H1 (cell line): ENCODE data around the gene GAS7. TPM values are rescaled to one million over a fixed set of nuclear protein-coding genes. Genes with fewer than 3 reads are reported as not detected.
A peak's percentile ranks its signal among the peaks of the same experiment; 100 is the strongest.

Experiments
- CTCF ChIA-PET: fragments of 300-600 bp; sonication (Branson Sonifier 250); formaldehyde crosslinking; loops from one replicate; lab custom pipeline; 2021; ENCODE audit not compliant: partially characterized antibody; lab: Charles Lee
- POLR2A ChIA-PET: fragments of 300-600 bp; sonication (Branson Sonifier 250); formaldehyde crosslinking; loops from one replicate; lab custom pipeline; 2021; ENCODE audit warnings: inconsistent platforms; ENCODE audit not compliant: partially characterized antibody; lab: Charles Lee
- DNase-seq, 2 experiments: peaks; one replicate each; pipeline versions ENCODE4 v3.0.0 to v3.0.0-alpha.2; 2010 to 2022; ENCODE audit warnings: low spot score in 2 of 2, low read depth in 1 of 2, mixed read lengths in 1 of 2
- FAIRE-seq: peaks from 2 replicates; lab custom pipeline; 2011; peaks lifted over from hg19 to GRCh38; lab: Jason Lieb, UNC
- H2AFZ ChIP-seq: 2 replicates; pipeline ENCODE4 v1.8.1; 2012; ENCODE audit warnings: low read length, inconsistent platforms
- H2AK5ac ChIP-seq: 2 replicates; pipeline ENCODE4 v1.6.1; 2013; ENCODE audit warnings: low read depth, low read length
- H2BK120ac ChIP-seq: replicated peaks from 2 replicates; pipeline ENCODE3; 2013; ENCODE audit warnings: low read depth, low read length, inconsistent platforms
- H2BK12ac ChIP-seq: 2 replicates; pipeline ENCODE4 v1.6.1; 2013; ENCODE audit warnings: low read depth, low read length
- H2BK15ac ChIP-seq: 2 replicates; pipeline ENCODE4 v1.6.1; 2013; ENCODE audit warnings: low read length
- H2BK20ac ChIP-seq: 2 replicates; pipeline ENCODE4 v1.6.1; 2013; ENCODE audit warnings: low read length
- H2BK5ac ChIP-seq: 2 replicates; pipeline ENCODE4 v1.6.1; 2013; ENCODE audit warnings: low read depth, low read length
- H3K14ac ChIP-seq: 2 replicates; pipeline ENCODE4 v1.6.1; 2013; ENCODE audit warnings: inconsistent platforms; ENCODE audit not compliant: insufficient read length
- H3K18ac ChIP-seq: 2 replicates; pipeline ENCODE4 v1.6.1; 2013; ENCODE audit warnings: low read length; ENCODE audit errors: extremely low read depth
- H3K23ac ChIP-seq: 2 replicates; pipeline ENCODE4 v1.6.1; 2013; ENCODE audit warnings: inconsistent platforms; ENCODE audit not compliant: insufficient read length
- H3K23me2 ChIP-seq: 2 replicates; pipeline ENCODE4 v1.6.1; 2013; ENCODE audit warnings: low read depth, low read length
- H3K27ac ChIP-seq: 2 replicates; pipeline ENCODE4 v1.6.1; 2011; ENCODE audit warnings: low read depth, low read length, inconsistent platforms
- H3K27me3 ChIP-seq, 4 experiments: replicated peaks in 1 of 4; 1 replicate in 1 of 4; 2 replicates in 3 of 4; pipeline versions ENCODE4 v1.6.1 to v1.8.1; 2011 to 2013; ENCODE audit warnings: low read length in 3 of 4, mild to moderate bottlenecking in 3 of 4, inconsistent platforms in 2 of 4, mixed read lengths in 2 of 4, moderate library complexity in 1 of 4; ENCODE audit not compliant: control insufficient read depth in 3 of 4, insufficient read depth in 3 of 4; ENCODE audit errors: extremely low read depth in 1 of 4
- H3K36me3 ChIP-seq, 4 experiments: 2 replicates each; pipeline versions ENCODE4 v1.6.1 to v1.8.1; 2011 to 2013; ENCODE audit warnings: mild to moderate bottlenecking in 4 of 4, low read length in 3 of 4, moderate library complexity in 2 of 4, control low read depth in 1 of 4, inconsistent platforms in 1 of 4; ENCODE audit not compliant: insufficient read depth in 4 of 4, control insufficient read depth in 2 of 4
- H3K4ac ChIP-seq: replicated peaks from 2 replicates; pipeline ENCODE3; 2013; ENCODE audit warnings: low read length, low read depth, mixed read lengths, inconsistent platforms; ENCODE audit not compliant: insufficient read length
- H3K4me1 ChIP-seq, 4 experiments: replicated peaks in 1 of 4; 1 replicate in 1 of 4; 2 replicates in 3 of 4; pipeline versions ENCODE4 v1.6.1 to v1.8.1; 2011 to 2013; ENCODE audit warnings: low read length in 3 of 4, inconsistent platforms in 2 of 4, mixed read lengths in 1 of 4; ENCODE audit not compliant: insufficient read depth in 4 of 4, control insufficient read depth in 3 of 4
- H3K4me2 ChIP-seq, 2 experiments: 2 replicates each; pipeline versions ENCODE4 v1.6.1 to v1.8.1; 2011 to 2013; ENCODE audit warnings: low read depth in 2 of 2, low read length in 2 of 2, control low read depth in 1 of 2, inconsistent platforms in 1 of 2, mild to moderate bottlenecking in 1 of 2; ENCODE audit not compliant: insufficient read depth in 1 of 2
- H3K4me3 ChIP-seq, 4 experiments: fragments of 200-600, 300-600 bp in 1 of 4; sonication (generic), shearing (Covaris generic), sonication (Bioruptor Twin) in 1 of 4; 2 replicates each; pipeline versions ENCODE4 v1.5.1 to v1.8.1; 2011 to 2016; ENCODE audit warnings: low read length in 4 of 4, low read depth in 3 of 4, control low read depth in 2 of 4, inconsistent platforms in 2 of 4, mild to moderate bottlenecking in 2 of 4, mixed read lengths in 1 of 4, moderate library complexity in 1 of 4; ENCODE audit not compliant: insufficient read depth in 2 of 4; ENCODE audit errors: extremely low read depth in 1 of 4
- H3K56ac ChIP-seq: replicated peaks from 2 replicates; pipeline ENCODE3; 2013; ENCODE audit warnings: low read depth, mild to moderate bottlenecking, mixed read lengths, low read length, inconsistent platforms; ENCODE audit not compliant: insufficient read length
- H3K79me1 ChIP-seq: 2 replicates; pipeline ENCODE4 v1.6.1; 2013; ENCODE audit warnings: low read depth, low read length, control low read depth
- H3K79me2 ChIP-seq, 2 experiments: 2 replicates each; pipeline versions ENCODE4 v1.6.1 to v1.8.1; 2012 to 2013; ENCODE audit warnings: low read length in 2 of 2, mild to moderate bottlenecking in 2 of 2, inconsistent platforms in 1 of 2; ENCODE audit not compliant: insufficient read depth in 2 of 2, control insufficient read depth in 1 of 2
- H3K9ac ChIP-seq, 4 experiments: replicated peaks in 1 of 4; 1 replicate in 1 of 4; 2 replicates in 3 of 4; pipeline versions ENCODE4 v1.6.1 to v1.8.1; 2011 to 2013; ENCODE audit warnings: low read depth in 3 of 4, low read length in 3 of 4, control low read depth in 2 of 4, mild to moderate bottlenecking in 2 of 4, moderate library complexity in 2 of 4, inconsistent platforms in 1 of 4; ENCODE audit errors: extremely low read depth in 1 of 4
- H3K9me3 ChIP-seq, 2 experiments: 2 replicates each; pipeline versions ENCODE4 v1.6.1 to v1.8.1; 2012 to 2013; ENCODE audit warnings: mild to moderate bottlenecking in 2 of 2, moderate library complexity in 2 of 2, control low read depth in 1 of 2, inconsistent platforms in 1 of 2, low read depth in 1 of 2, low read length in 1 of 2, mixed read lengths in 1 of 2; ENCODE audit not compliant: insufficient read depth in 2 of 2
- H4K20me1 ChIP-seq, 2 experiments: replicated peaks in 1 of 2; 2 replicates each; pipeline versions ENCODE3 to v1.8.1; 2011 to 2013; ENCODE audit warnings: inconsistent platforms in 2 of 2, low read length in 2 of 2, mild to moderate bottlenecking in 1 of 2; ENCODE audit not compliant: insufficient read depth in 2 of 2, control insufficient read depth in 1 of 2
- H4K5ac ChIP-seq: 2 replicates; pipeline ENCODE4 v1.6.1; 2013; ENCODE audit warnings: low read length, low read depth, mixed read lengths, inconsistent platforms; ENCODE audit not compliant: insufficient read length
- H4K8ac ChIP-seq: 2 replicates; pipeline ENCODE4 v1.8.0; 2013; ENCODE audit warnings: mild to moderate bottlenecking, moderate library complexity, low read length, inconsistent platforms; ENCODE audit not compliant: insufficient read depth; ENCODE audit errors: extremely low read depth
- H4K91ac ChIP-seq: replicated peaks from 2 replicates; pipeline ENCODE3; 2013; ENCODE audit warnings: low read length, mixed read lengths, inconsistent platforms; ENCODE audit not compliant: insufficient read length
- RFX5 ChIP-seq: IDR thresholded peaks from 2 replicates; pipeline ENCODE4 v1.6.1; 2011; ENCODE audit warnings: low read depth, low read length, improper control_type of control experiment, borderline replicate concordance
- SUZ12 ChIP-seq: fragments of 200-600 bp; sonication (generic); IDR thresholded peaks from 2 replicates; pipeline ENCODE4 v1.6.1; 2012; ENCODE audit warnings: mild to moderate bottlenecking, inconsistent platforms, low read length, moderate library complexity, mixed read lengths
- WGBS, 2 experiments: shearing (Covaris generic) in 1 of 2; methylation state at CpG; one replicate each; pipeline versions ENCODE4 v1.1.6 to v1.1.7; 2013 to 2015; ENCODE audit warnings: low lambda C conversion rate in 2 of 2, mixed read lengths in 2 of 2, inconsistent platforms in 1 of 2, low coverage in 1 of 2, missing lambda C conversion rate in 1 of 2; ENCODE audit not compliant: insufficient replicate concordance in 2 of 2, insufficient coverage in 1 of 2, insufficient read length in 1 of 2; ENCODE audit errors: extremely low coverage in 1 of 2, missing lambda C conversion rate in 1 of 2; 5-methylcytosine and 5-hydroxymethylcytosine counted together
- polyA plus RNA-seq, 7 experiments: library from polyadenylated mRNA; depleted of rRNA in 3 of 7; stranded (reverse) in 5 of 7; unstranded in 2 of 7; fragments of >200 nt in 5 of 7; fragments of 200-250 nt in 2 of 7; gene quantifications; 1 replicate in 5 of 7; 2 replicates in 1 of 7; 4 replicates in 1 of 7; pipeline versions ENCODE4 v1.2.1 to v1.2.3, GENCODE V29; 2011 to 2013; ENCODE audit warnings: missing spikeins in 2 of 7, mixed read lengths in 2 of 7
- total RNA-seq: library from RNA; stranded (reverse); fragmentation: NEBNext Ultra II Directional; extraction: Animal tissue kit (Norgen Biotek cat#: 25700); gene quantifications from 2 replicates; pipeline ENCODE4 v1.2.1, GENCODE V29; 2021

The GAS7 gene
- total and polyA plus RNA-seq, 2 of the 8 experiments (the other 6 are each of a cell fraction or from before 2014, with no cell fraction given) = 5.0 to 14.5 TPM

DNA sequence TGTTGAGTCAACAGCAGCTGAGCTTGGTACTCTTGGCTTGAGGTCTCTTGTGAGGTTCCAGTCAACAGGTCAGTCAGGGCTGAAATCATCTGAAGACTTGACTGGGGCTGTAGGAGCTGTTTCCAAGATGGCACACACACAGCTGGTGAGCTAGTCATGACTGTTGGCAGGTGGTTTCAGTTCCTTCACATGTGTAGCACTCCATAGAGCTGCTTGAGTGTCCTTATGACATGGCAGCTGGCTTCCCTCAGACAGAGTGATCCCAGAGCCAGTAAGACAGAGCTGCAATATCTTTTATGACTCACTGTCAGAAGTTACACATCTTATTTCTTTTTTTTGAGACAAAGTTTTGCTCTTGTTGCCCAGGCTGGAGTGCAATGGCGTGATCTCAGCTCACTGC, 19.5 kb upstream of the GAS7 start:
- FAIRE-seq (no peak), DNase-seq (no peak)
- H3K4me2 ChIP-seq = no peak overlapping the region
- no peaks in the 10 kb centered on the region; a peak in 1 of 8 replicates for H3K36me3 ChIP-seq
- H4K5ac ChIP-seq = no peak overlapping the region
- no peak overlapping the region for H2BK5ac ChIP-seq
- H3K23me2 ChIP-seq = peaks cover 4% of the 10 kb centered on the region; the same call in 1 of the 2 replicates
- TF ChIP-seq RFX5 (no peak), SUZ12 (no peak)
- H3K23ac ChIP-seq = no peak overlapping the region
- H3K9ac ChIP-seq = no peak overlapping the region
- H2BK12ac ChIP-seq = peak overlapping the region; percentile 30; the same call in 1 of the 2 replicates
- H3K4ac ChIP-seq = no peak overlapping the region
- CTCF ChIA-PET = interaction anchor here (2.1 kb wide), 1 partner anchor 9 kb away, joined by 12 read pairs; no protein-coding TSS in a partner anchor
- H3K56ac ChIP-seq = no peak overlapping the region
- no peak overlapping the region for H3K14ac ChIP-seq
- no peaks in the 10 kb centered on the region for H3K79me1 ChIP-seq
- no peak overlapping the region for H4K91ac ChIP-seq
- POLR2A ChIA-PET = no interaction called here
- no peaks in the 10 kb centered on the region for H3K79me2 ChIP-seq
- H2BK120ac ChIP-seq = no peak overlapping the region
- no peak overlapping the region for H2BK20ac ChIP-seq
- WGBS, 2 experiments = 94% methylated on average over 1 of the region's 1 CpG; no CpG with 5 or more reads in 1 of the 2 experiments
- peak overlapping the region; percentile 25; the same call in 1 of the 2 replicates for H2BK15ac ChIP-seq
- H2AFZ ChIP-seq = no peak overlapping the region; the same call in 1 of the 2 replicates
- H3K18ac ChIP-seq = no peak overlapping the region
- H4K20me1 ChIP-seq = no peaks in the 10 kb centered on the region
- H3K27me3 ChIP-seq = no peaks in the 10 kb centered on the region
- no peak overlapping the region for H4K8ac ChIP-seq
- no peak overlapping the region for H3K27ac ChIP-seq
- peaks cover 0 to 10% (median 5%) of the 10 kb centered on the region in 4 experiments; a peak in 5 of 7 replicates for H3K4me1 ChIP-seq
- H2AK5ac ChIP-seq = no peak overlapping the region
- 0 out of 4 replicates have a peak, but pooled peaks cover 0 to 4% of the 10 kb centered on the region in 2 experiments for H3K9me3 ChIP-seq
- H3K4me3 ChIP-seq = no peak overlapping the region
